Endothelial cell of umbilical vein (primary cell): ENCODE results near the gene CEP20. TPM values are rescaled to one million over a fixed set of nuclear protein-coding genes. Genes with fewer than 3 reads are reported as not detected.

ENCODE experiments used
- BruUV-seq: library from RNA; stranded (reverse); fragments of 400-500 nt; replicated peaks from 2 replicates; lab custom pipeline; 2021; lab: Mats Ljungman, UMichigan
- CTCF ChIA-PET: fragments of 300-600, 350-600 bp; sonication (Branson Sonifier 250); formaldehyde crosslinking; loops from one replicate; lab custom pipeline; 2021; ENCODE audit warnings: antibody characterized with exemption, inconsistent platforms; lab: Charles Lee
- POLR2A ChIA-PET: fragments of 300-600, 350-600 bp; sonication (Branson Sonifier 250); formaldehyde crosslinking; loops from one replicate; lab custom pipeline; 2021; ENCODE audit warnings: antibody characterized with exemption, inconsistent platforms; lab: Charles Lee
- DNase-seq: peaks from one replicate; pipeline ENCODE4 v3.0.0-alpha.2; 2011; ENCODE audit warnings: low read depth, low spot score
- FAIRE-seq: peaks from 2 replicates; lab custom pipeline; 2011; peaks lifted over from hg19 to GRCh38; lab: Jason Lieb, UNC
- H2AFZ ChIP-seq: 2 replicates; pipeline ENCODE4 v1.6.0; 2012; ENCODE audit warnings: low read depth, low read length, control low read depth, inconsistent platforms
- H3K27ac ChIP-seq: 2 replicates; pipeline ENCODE4 v1.5.1; 2011; ENCODE audit warnings: low read depth, mild to moderate bottlenecking, control low read depth, low read length, moderate library complexity; ENCODE audit not compliant: insufficient read depth
- H3K27me3 ChIP-seq, 2 experiments: 2 replicates each; pipeline versions ENCODE4 v1.6.0 to v1.6.1; 2011; ENCODE audit warnings: low read length in 2 of 2, mixed read lengths in 1 of 2; ENCODE audit not compliant: control insufficient read depth in 2 of 2, insufficient read depth in 2 of 2
- H3K36me3 ChIP-seq, 2 experiments: 2 replicates in 1 of 2; 3 replicates in 1 of 2; pipeline ENCODE4 v1.5.1; 2011; ENCODE audit warnings: low read length in 2 of 2, mild to moderate bottlenecking in 1 of 2, moderate library complexity in 1 of 2; ENCODE audit not compliant: control insufficient read depth in 2 of 2, insufficient read depth in 2 of 2; ENCODE audit errors: extremely low read depth in 1 of 2
- H3K4me1 ChIP-seq: 3 replicates; pipeline ENCODE4 v1.5.1; 2011; ENCODE audit warnings: mild to moderate bottlenecking, low read length; ENCODE audit not compliant: control insufficient read depth, insufficient read depth; ENCODE audit errors: extremely low read depth
- H3K4me2 ChIP-seq: 2 replicates; pipeline ENCODE4 v1.6.1; 2011; ENCODE audit warnings: low read length, control low read depth, mixed read lengths; ENCODE audit not compliant: insufficient read depth
- H3K4me3 ChIP-seq, 3 experiments: fragments of 200-600 bp in 1 of 3; sonication (generic), shearing (Covaris generic) in 1 of 3; replicated peaks in 1 of 3; 2 replicates each; pipeline ENCODE4 v1.5.1; 2011 to 2016; ENCODE audit warnings: control low read depth in 3 of 3, low read length in 3 of 3, mild to moderate bottlenecking in 2 of 3, inconsistent platforms in 1 of 3, low read depth in 1 of 3, moderate library complexity in 1 of 3; ENCODE audit not compliant: insufficient read depth in 1 of 3
- H3K79me2 ChIP-seq: 2 replicates; pipeline ENCODE4 v1.6.0; 2012; ENCODE audit warnings: low read length, inconsistent platforms; ENCODE audit not compliant: control insufficient read depth, insufficient read depth
- H3K9ac ChIP-seq: replicated peaks from 2 replicates; pipeline ENCODE3; 2011; ENCODE audit warnings: low read length, control low read depth; ENCODE audit not compliant: insufficient read depth; ENCODE audit errors: extremely low read depth
- H3K9me1 ChIP-seq: replicated peaks from 3 replicates; pipeline ENCODE4 v1.6.0; 2011; ENCODE audit warnings: mild to moderate bottlenecking, low read length; ENCODE audit not compliant: control insufficient read depth, insufficient read depth; ENCODE audit errors: extremely low read depth
- H3K9me3 ChIP-seq: replicated peaks from 2 replicates; pipeline ENCODE4 v1.5.1; 2012; ENCODE audit warnings: low read length, inconsistent platforms; ENCODE audit not compliant: control insufficient read depth, insufficient read depth
- H4K20me1 ChIP-seq: replicated peaks from 2 replicates; pipeline ENCODE3; 2011; ENCODE audit warnings: mild to moderate bottlenecking, low read length; ENCODE audit not compliant: control insufficient read depth, insufficient read depth; ENCODE audit errors: extremely low read depth
- CTCF ChIP-seq, 2 donors: IDR thresholded peaks; 1 replicate in 1 of 2; 2 replicates in 1 of 2; pipeline ENCODE4 v1.5.1; 2011; ENCODE audit warnings: low read length in 2 of 2, mild to moderate bottlenecking in 2 of 2, moderate library complexity in 2 of 2, control low read depth in 1 of 2, inconsistent platforms in 1 of 2, low read depth in 1 of 2; ENCODE audit not compliant: insufficient read depth in 1 of 2; ENCODE audit errors: extremely low read depth in 1 of 2
- EZH2 ChIP-seq: IDR thresholded peaks from 2 replicates; pipeline ENCODE4 v1.6.1; 2012; ENCODE audit warnings: borderline replicate concordance, low read depth, mild to moderate bottlenecking, moderate library complexity, low read length, inconsistent platforms; ENCODE audit not compliant: severe bottlenecking
- FOS ChIP-seq: IDR thresholded peaks from 2 replicates; pipeline ENCODE4 v1.6.1; 2011; ENCODE audit warnings: mild to moderate bottlenecking, low read length, moderate library complexity, borderline replicate concordance; ENCODE audit not compliant: insufficient read depth
- GATA2 ChIP-seq: IDR thresholded peaks from 2 replicates; pipeline ENCODE4 v1.7.0; 2011; ENCODE audit warnings: low read depth, mild to moderate bottlenecking, moderate library complexity, mixed read lengths, low read length; ENCODE audit not compliant: insufficient read length, insufficient read depth
- JUN ChIP-seq: IDR thresholded peaks from 2 replicates; pipeline ENCODE4 v1.6.1; 2011; ENCODE audit warnings: borderline replicate concordance, low read depth; ENCODE audit not compliant: insufficient read length, insufficient read depth
- MAX ChIP-seq: IDR thresholded peaks from 2 replicates; pipeline ENCODE4 v1.6.1; 2011; ENCODE audit not compliant: insufficient read depth, insufficient read length
- MYC ChIP-seq: IDR thresholded peaks from one replicate; pipeline ENCODE4 v1.6.1; 2011; ENCODE audit warnings: mild to moderate bottlenecking, low read depth, low read length
- POLR2A ChIP-seq: IDR thresholded peaks from 2 replicates; pipeline ENCODE4 v1.6.1; 2012; ENCODE audit warnings: low read depth, mild to moderate bottlenecking, control low read depth, low read length
- POLR2AphosphoS5 ChIP-seq: IDR thresholded peaks from 2 replicates; pipeline ENCODE4 v1.6.1; 2012; ENCODE audit warnings: low read depth, mild to moderate bottlenecking, control low read depth, low read length, moderate library complexity; ENCODE audit not compliant: insufficient read depth
- dilution Hi-C: fragments of 300-500 bp; cut with MboI; formaldehyde crosslinking; loops from one replicate; pipeline ENCODE4 v1.15.0; 2019; ENCODE audit warnings: low sequenced_read_pairs; ENCODE audit not compliant: extremely low pct_ligation_motif_present
- intact Hi-C: fragments of 100-400 bp; cut with micrococcal nuclease; formaldehyde crosslinking; loops from one replicate; pipeline ENCODE4 v1.10.0; 2022
- polyA plus RNA-seq, 4 experiments: library from polyadenylated mRNA; depleted of rRNA in 3 of 4; stranded (reverse) in 3 of 4; unstranded in 1 of 4; fragments of >200 nt; gene quantifications; 2 replicates each; pipeline versions ENCODE4 v1.2.1 to v1.2.3, GENCODE V29; 2011 to 2012; ENCODE audit warnings: missing spikeins in 1 of 4
- total RNA-seq: library from RNA; stranded (reverse); gene quantifications from 2 replicates; pipeline ENCODE4 v1.2.3, GENCODE V29; 2021

The CEP20 gene
- total and polyA plus RNA-seq, 2 donors (not counting 3 experiments of a cell fraction or from before 2014, with no cell fraction given): 9.5 to 28.0 TPM

- CTCF ChIA-PET: interaction anchor here (1.7 to 4.1 kb wide), 2 partner anchors 25 to 77 kb away, joined by 5 to 17 read pairs; no protein-coding TSS in a partner anchor
- DNase-seq (no peak), FAIRE-seq (no peak)
- Histone ChIP-seq H3K4me3 (no peak overlapping the region), H3K4me1 (no peaks in the 10 kb centered on the region), H3K9me1 (no peaks in the 10 kb centered on the region), H3K27me3 (no peaks in the 10 kb centered on the region), H3K9me3 (no peaks in the 10 kb centered on the region), H3K27ac (no peak overlapping the region), H2AFZ (no peak overlapping the region), H3K36me3 (no peaks in the 10 kb centered on the region), H3K79me2 (no peaks in the 10 kb centered on the region), H3K9ac (no peak overlapping the region), H4K20me1 (no peaks in the 10 kb centered on the region), H3K4me2 (no peak overlapping the region)
- no TSS peak for BruUV-seq
- TF ChIP-seq POLR2A: no peak
- no peak for TF ChIP-seq POLR2AphosphoS5
- TF ChIP-seq MYC: no peak
- TF ChIP-seq JUN: peak; percentile 24
- no peak for TF ChIP-seq EZH2
- no peak for TF ChIP-seq GATA2
- peak; percentile 36 for TF ChIP-seq FOS
- no peak for TF ChIP-seq MAX
- no peak for TF ChIP-seq CTCF (IDR thresholded peaks at IDR 0.05; ENCODE audit: extremely low read depth in 1 of 2, insufficient read depth in 1 of 2, low read depth in 1 of 2, low read length in 2 of 2)
- intact Hi-C loops (no loop called here), dilution Hi-C loops (no loop called here)
- POLR2A ChIA-PET: no interaction called here
Observed at GRCh38 chr16:15899538-15900100, 11.2 kb upstream of the CEP20 start.
